GM12891 (cell line): ENCODE measurements around the gene HOXC13.

Source experiments
- POLR2A ChIP-seq: IDR thresholded peaks from 2 replicates; pipeline ENCODE4 v1.6.1; 2011; ENCODE audit warnings: low read depth, low read length, control low read depth
- POLR2AphosphoS5 ChIP-seq: IDR thresholded peaks from 2 replicates; pipeline ENCODE4 v1.6.1; 2011; ENCODE audit warnings: low read depth, low read length, control low read depth
- SPI1 ChIP-seq: IDR thresholded peaks from 2 replicates; pipeline ENCODE4 v1.6.1; 2011; ENCODE audit warnings: low read depth, low read length, control low read depth
- TAF1 ChIP-seq: IDR thresholded peaks from 2 replicates; pipeline ENCODE4 v1.6.1; 2011; ENCODE audit warnings: low read depth, low read length, control low read depth

DNA sequence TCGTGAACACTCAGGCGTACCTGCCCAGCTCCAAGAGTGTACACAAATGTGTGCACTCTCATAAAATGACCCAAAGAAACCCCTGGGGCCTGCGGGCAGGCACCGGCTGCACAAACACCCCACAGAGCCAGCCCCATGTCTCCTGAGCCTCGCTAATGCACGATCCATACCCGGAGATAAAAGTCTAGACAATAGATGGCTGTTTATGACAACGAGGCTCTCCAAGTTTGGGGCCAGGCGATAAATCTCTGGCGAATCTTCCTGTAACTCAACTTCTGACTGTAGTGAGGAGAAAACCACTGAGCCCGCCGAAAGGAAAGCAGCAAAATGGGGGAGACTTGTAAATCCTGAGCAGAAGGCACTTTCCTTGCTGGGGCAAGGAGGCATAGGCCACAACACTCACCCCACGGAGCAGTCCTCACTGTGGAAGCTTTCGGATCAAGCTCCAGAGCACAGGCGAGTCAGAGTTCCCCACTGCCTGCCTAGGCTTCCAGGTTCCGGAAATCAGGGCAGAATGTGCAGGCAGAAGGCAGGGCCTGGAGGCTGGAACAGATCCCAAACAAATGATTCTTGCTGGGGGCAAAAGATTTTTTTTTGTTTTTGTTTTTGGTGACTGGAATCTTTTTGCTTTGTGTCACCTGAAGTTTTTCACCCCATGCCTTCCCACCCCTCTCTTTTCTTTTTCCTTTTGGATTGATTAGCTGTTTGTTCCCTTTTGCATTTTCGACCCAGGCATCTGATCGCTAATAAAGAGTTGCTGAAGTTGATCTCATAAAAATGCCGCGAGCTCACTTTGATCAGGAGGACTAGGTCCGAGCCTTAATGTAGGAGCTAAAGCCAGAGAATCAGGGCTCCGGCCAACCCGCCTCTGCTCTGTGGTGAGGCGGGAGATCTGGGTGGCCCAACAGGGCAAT is 29.8 kb downstream of the HOXC13 start:
- TF ChIP-seq TAF1 (no peak), POLR2A (no peak), POLR2AphosphoS5 (no peak), SPI1 (no peak)
